SK-N-SH (cell line): ENCODE results near the gene AP2A2.

Experiments
- CTCF ChIP-seq: fragments of 200-600 bp; sonication (generic); IDR thresholded peaks from 2 replicates; pipeline ENCODE4 v1.6.1; 2017; ENCODE audit warnings: antibody characterized with exemption, mild to moderate bottlenecking, moderate library complexity
- EZH2phosphoT487 ChIP-seq: fragments of 200-600 bp; sonication (generic); IDR thresholded peaks from 2 replicates; pipeline ENCODE4 v1.6.1; 2017; ENCODE audit warnings: low read depth, mixed run types, mild to moderate bottlenecking, antibody characterized with exemption, moderate library complexity, borderline replicate concordance
- FOXM1 ChIP-seq: IDR thresholded peaks from 2 replicates; pipeline ENCODE4 v1.4.0; 2012; ENCODE audit warnings: low read depth, mild to moderate bottlenecking
- GABPA ChIP-seq: IDR thresholded peaks from 2 replicates; pipeline ENCODE4 v1.4.0; 2012; ENCODE audit warnings: low read depth, mild to moderate bottlenecking
- IRF3 ChIP-seq: fragments of 150-350 bp; IDR thresholded peaks from 2 replicates; pipeline ENCODE4 v1.6.1; 2016; ENCODE audit warnings: mild to moderate bottlenecking, low read depth, low read length
- JUND ChIP-seq: IDR thresholded peaks from 2 replicates; pipeline ENCODE4 v1.4.0; 2012
- NFIC ChIP-seq: IDR thresholded peaks from 2 replicates; pipeline ENCODE4 v1.4.0; 2012; ENCODE audit warnings: borderline replicate concordance
- POLR2AphosphoS5 ChIP-seq: IDR thresholded peaks from 2 replicates; pipeline ENCODE4 v1.6.1; 2012; ENCODE audit warnings: low read depth, low read length
- REST ChIP-seq: IDR thresholded peaks from 2 replicates; pipeline ENCODE4 v1.6.1; 2012; ENCODE audit warnings: mild to moderate bottlenecking, low read depth, low read length, moderate library complexity
- SIN3A ChIP-seq: IDR thresholded peaks from 2 replicates; pipeline ENCODE4 v1.6.1; 2012; ENCODE audit warnings: low read depth, mild to moderate bottlenecking, low read length, moderate library complexity, borderline replicate concordance
- TEAD4 ChIP-seq: IDR thresholded peaks from 2 replicates; pipeline ENCODE4 v1.4.0; 2012; ENCODE audit warnings: mild to moderate bottlenecking, borderline replicate concordance; ENCODE audit not compliant: insufficient read depth
- USF2 ChIP-seq: fragments of 150-350 bp; IDR thresholded peaks from 2 replicates; pipeline ENCODE4 v1.6.1; 2017; ENCODE audit warnings: antibody characterized with exemption, low read length, low read depth, borderline replicate concordance

- TF ChIP-seq EZH2phosphoT487 (no peak), POLR2AphosphoS5 (no peak), CTCF (no peak), IRF3 (no peak), JUND (no peak), TEAD4 (no peak), REST (no peak), USF2 (no peak), FOXM1 (no peak), NFIC (no peak), SIN3A (no peak), GABPA (no peak)
Measured at GRCh38 chr11:976431-977160, 50.9 kb downstream of the AP2A2 start.
